Activated CD8-positive, alpha-beta memory T cell treated with anti-CD3 and anti-CD28 coated beads, Interleukin-2, amount 50 U/mL, for 24 hours (primary cell): ENCODE measurements around the gene PCNX2.
A peak's percentile ranks its signal among the peaks of the same experiment; 100 is the strongest.

Experiments used
- DNase-seq: peaks from one replicate; pipeline ENCODE4 v3.0.0-alpha.2; 2020; ENCODE audit errors: extremely low read depth

PCNX2 gene

GRCh38 chr1:233295237-233295974 lies at the start of gene PCNX2:
TSS of gene PCNX2 (minus strand) at chr1:233295725. CDS start at chr1:233295478, 247 bp downstream.
- no peak for DNase-seq

- DNase-seq = no peak
These were observed 47.7 kb upstream of the PCNX2 start for GRCh38 chr1:233343262-233343661.

- no peak for DNase-seq
These were observed 46.6 kb upstream of the PCNX2 start for GRCh38 chr1:233342086-233342485.

GRCh38 chr1:233340966-233341516 lies 45.5 kb upstream of the PCNX2 start:
- DNase-seq = no peak

GRCh38 chr1:233340031-233340555 lies 44.6 kb upstream of the PCNX2 start:
- no peak for DNase-seq

GRCh38 chr1:233338102-233338501 lies 42.6 kb upstream of the PCNX2 start:
- no peak for DNase-seq

GRCh38 chr1:233337505-233337904 lies 42.0 kb upstream of the PCNX2 start:
- DNase-seq = no peak

- no peak for DNase-seq
These were observed 41.3 kb upstream of the PCNX2 start for GRCh38 chr1:233336554-233337456.

- DNase-seq = no peak
These were observed 38.6 kb upstream of the PCNX2 start for GRCh38 chr1:233334092-233334491.

- DNase-seq = no peak
These were observed 37.6 kb upstream of the PCNX2 start for GRCh38 chr1:233333086-233333485.

- DNase-seq = no peak
These were observed 36.4 kb upstream of the PCNX2 start for GRCh38 chr1:233331676-233332519.

- no peak for DNase-seq
These were observed 32.8 kb upstream of the PCNX2 start for GRCh38 chr1:233328142-233328921.

- DNase-seq = no peak
These were observed 32.2 kb upstream of the PCNX2 start, which contains the start of gene MAP3K21 for GRCh38 chr1:233327651-233328141. TSS of gene MAP3K21 (plus strand) at chr1:233327724. CDS start at chr1:233328029, 305 bp downstream.

GRCh38 chr1:233326811-233327650 lies 31.5 kb upstream of the PCNX2 start:
- peak; percentile 64 for DNase-seq

GRCh38 chr1:233326319-233326718 lies 30.8 kb upstream of the PCNX2 start:
- no peak for DNase-seq

- no peak for DNase-seq
These were observed 28.2 kb upstream of the PCNX2 start for GRCh38 chr1:233323718-233324117.

- DNase-seq = no peak
These were observed 24.5 kb upstream of the PCNX2 start for GRCh38 chr1:233320023-233320422.

- no peak for DNase-seq
These were observed 23.7 kb upstream of the PCNX2 start for GRCh38 chr1:233319272-233319671.

GRCh38 chr1:233316473-233316872 lies 20.9 kb upstream of the PCNX2 start:
- no peak for DNase-seq
